Keratinocyte (primary cell): ENCODE measurements around the gene TIGIT. TPM values are rescaled to one million over a fixed set of nuclear protein-coding genes. Genes with fewer than 3 reads are reported as not detected.

ENCODE experiments used
- DNase-seq: peaks from one replicate; pipeline ENCODE4 v3.0.0-alpha.2; 2011; ENCODE audit warnings: low read depth, missing footprints, low spot score
- FAIRE-seq: peaks from 2 replicates; lab custom pipeline; 2011; peaks lifted over from hg19 to GRCh38; lab: Jason Lieb, UNC
- H2AFZ ChIP-seq: 2 replicates; pipeline ENCODE4 v1.6.0; 2012; ENCODE audit warnings: low read length, control low read depth, inconsistent platforms; ENCODE audit not compliant: control insufficient read depth
- H3K27ac ChIP-seq: 2 replicates; pipeline ENCODE4 v1.5.1; 2011; ENCODE audit warnings: low read length; ENCODE audit not compliant: control insufficient read depth, insufficient read depth
- H3K27me3 ChIP-seq: 3 replicates; pipeline ENCODE4 v1.6.0; 2011; ENCODE audit warnings: low read length; ENCODE audit not compliant: control insufficient read depth, insufficient read depth; ENCODE audit errors: extremely low read depth
- H3K36me3 ChIP-seq, 2 experiments: 2 replicates in 1 of 2; 3 replicates in 1 of 2; pipeline ENCODE4 v1.5.1; 2011; ENCODE audit warnings: low read length in 2 of 2, mild to moderate bottlenecking in 1 of 2; ENCODE audit not compliant: control insufficient read depth in 2 of 2, insufficient read depth in 2 of 2; ENCODE audit errors: extremely low read depth in 1 of 2
- H3K4me1 ChIP-seq: 3 replicates; pipeline ENCODE4 v1.5.1; 2011; ENCODE audit warnings: low read length; ENCODE audit not compliant: control insufficient read depth, insufficient read depth; ENCODE audit errors: extremely low read depth
- H3K4me2 ChIP-seq: 3 replicates; pipeline ENCODE4 v1.6.0; 2011; ENCODE audit warnings: low read depth, low read length; ENCODE audit not compliant: control insufficient read depth, insufficient read depth; ENCODE audit errors: extremely low read depth
- H3K4me3 ChIP-seq, 3 experiments: fragments of 200-600 bp in 1 of 3; sonication (generic) in 1 of 3; 2 replicates in 2 of 3; 3 replicates in 1 of 3; pipeline ENCODE4 v1.5.1; 2011 to 2016; ENCODE audit warnings: low read length in 3 of 3, mild to moderate bottlenecking in 3 of 3, control low read depth in 2 of 3, inconsistent platforms in 1 of 3, low read depth in 1 of 3, mixed read lengths in 1 of 3, mixed run types in 1 of 3, moderate library complexity in 1 of 3; ENCODE audit not compliant: control insufficient read depth in 2 of 3, insufficient read depth in 2 of 3; ENCODE audit errors: extremely low read depth in 1 of 3
- H3K79me2 ChIP-seq: 2 replicates; pipeline ENCODE4 v1.6.0; 2012; ENCODE audit warnings: low read length; ENCODE audit not compliant: control insufficient read depth, insufficient read depth
- H3K9ac ChIP-seq: 3 replicates; pipeline ENCODE4 v1.6.0; 2011; ENCODE audit warnings: low read length; ENCODE audit not compliant: control insufficient read depth, insufficient read depth; ENCODE audit errors: extremely low read depth
- H3K9me1 ChIP-seq: 3 replicates; pipeline ENCODE4 v1.6.0; 2011; ENCODE audit warnings: low read length; ENCODE audit not compliant: control insufficient read depth, insufficient read depth; ENCODE audit errors: extremely low read depth
- H3K9me3 ChIP-seq: 2 replicates; pipeline ENCODE4 v1.5.1; 2012; ENCODE audit warnings: low read depth, low read length; ENCODE audit not compliant: control insufficient read depth
- H4K20me1 ChIP-seq: 3 replicates; pipeline ENCODE4 v1.6.0; 2011; ENCODE audit warnings: low read length; ENCODE audit not compliant: control insufficient read depth, insufficient read depth; ENCODE audit errors: extremely low read depth
- CTCF ChIP-seq, 3 experiments: IDR thresholded peaks in 1 of 3; conservative IDR thresholded peaks in 1 of 3; optimal IDR thresholded peaks in 1 of 3; 2 replicates in 2 of 3; 3 replicates in 1 of 3; pipeline versions ENCODE3 to v1.5.1; 2011; ENCODE audit warnings: low read length in 3 of 3, mild to moderate bottlenecking in 3 of 3, moderate library complexity in 2 of 3, control low read depth in 1 of 3, inconsistent platforms in 1 of 3; ENCODE audit not compliant: insufficient read depth in 2 of 3; ENCODE audit errors: extremely low read depth in 1 of 3
- EZH2 ChIP-seq: IDR thresholded peaks from one replicate; pipeline ENCODE4 v1.6.1; 2012; ENCODE audit warnings: inconsistent platforms, mild to moderate bottlenecking, low read length, moderate library complexity
- dilution Hi-C: fragments of 300-500 bp; cut with MboI; formaldehyde crosslinking; loops from one replicate; pipeline ENCODE4 v1.7.0; 2020; ENCODE audit warnings: low sequenced_read_pairs; ENCODE audit not compliant: extremely low pct_ligation_motif_present
- polyA plus RNA-seq, 5 experiments: library from polyadenylated mRNA; depleted of rRNA in 3 of 5; stranded (reverse) in 3 of 5; stranded (forward) in 1 of 5; unstranded in 1 of 5; fragments of >200 nt; gene quantifications; 1 replicate in 1 of 5; 2 replicates in 3 of 5; 3 replicates in 1 of 5; pipeline versions ENCODE4 v1.2.1 to v1.2.3, GENCODE V29; 2011 to 2012; ENCODE audit warnings: missing spikeins in 2 of 5, low read depth in 1 of 5, low replicate concordance in 1 of 5

Gene TIGIT
- polyA plus RNA-seq, 1 donor (not counting 4 experiments of a cell fraction or from before 2014, with no cell fraction given), result not detected

- dilution Hi-C loops, result no loop called here
- Histone ChIP-seq H3K9me3 (no peaks in the 10 kb centered on the region), H3K27ac (no peak overlapping the region), H3K9me1 (no peaks in the 10 kb centered on the region), H3K9ac (no peak overlapping the region), H3K4me2 (no peak overlapping the region), H3K4me3 (no peak overlapping the region), H3K79me2 (no peaks in the 10 kb centered on the region), H4K20me1 (no peaks in the 10 kb centered on the region), H3K27me3 (no peaks in the 10 kb centered on the region), H3K4me1 (no peaks in the 10 kb centered on the region), H3K36me3 (no peaks in the 10 kb centered on the region), H2AFZ (no peak overlapping the region)
- TF ChIP-seq EZH2 (no peak), CTCF (optimal IDR thresholded peaks at IDR 0.05 in 1 of 3, IDR thresholded peaks at IDR 0.05 in 1 of 3, conservative IDR thresholded peaks at IDR 0.05 in 1 of 3; ENCODE audit: extremely low read depth in 1 of 3, insufficient read depth in 2 of 3, low read length in 3 of 3) (no peak)
- FAIRE-seq (no peak), DNase-seq (no peak)
Measured at GRCh38 chr3:114308377-114308776, 14.5 kb downstream of the TIGIT start.

- Histone ChIP-seq H3K9ac (no peak overlapping the region), H3K79me2 (no peaks in the 10 kb centered on the region), H3K9me3 (no peaks in the 10 kb centered on the region), H3K4me1 (no peaks in the 10 kb centered on the region), H3K27me3 (no peaks in the 10 kb centered on the region), H4K20me1 (no peaks in the 10 kb centered on the region), H3K27ac (no peak overlapping the region), H3K4me3 (no peak overlapping the region), H2AFZ (no peak overlapping the region), H3K4me2 (no peak overlapping the region), H3K9me1 (no peaks in the 10 kb centered on the region), H3K36me3 (no peaks in the 10 kb centered on the region)
- TF ChIP-seq EZH2 (no peak), CTCF (optimal IDR thresholded peaks at IDR 0.05 in 1 of 3, IDR thresholded peaks at IDR 0.05 in 1 of 3, conservative IDR thresholded peaks at IDR 0.05 in 1 of 3; ENCODE audit: extremely low read depth in 1 of 3, insufficient read depth in 2 of 3, low read length in 3 of 3) (no peak)
- DNase-seq (no peak), FAIRE-seq (no peak)
- dilution Hi-C loops, result no loop called here
Measured at GRCh38 chr3:114308830-114309229, 15.0 kb downstream of the TIGIT start.
